ENCODE data around the gene XRCC5.

- TF ChIP-seq CTCF (IDR thresholded peaks at IDR 0.05) (no peak), EZH2 (IDR thresholded peaks at IDR 0.05) (no peak), EZH2phosphoT487 (IDR thresholded peaks at IDR 0.05) (no peak)
Measured at GRCh38 chr2:216188956-216189355, 79.8 kb downstream of the XRCC5 start.

Data from neural progenitor cell (in vitro differentiated cells).